Bronchial epithelial cell (primary cell): ENCODE data around the gene PIEZO1. TPM values are rescaled to one million over a fixed set of nuclear protein-coding genes. Genes with fewer than 3 reads are reported as not detected.

Experiments
- DNase-seq: peaks from one replicate; pipeline ENCODE4 v3.0.0-alpha.2; 2010; ENCODE audit warnings: low read depth
- FAIRE-seq: peaks from 2 replicates; lab custom pipeline; 2011; peaks lifted over from hg19 to GRCh38; lab: Jason Lieb, UNC
- H3K27me3 ChIP-seq: 2 replicates; pipeline ENCODE4 v1.5.1; 2011; ENCODE audit warnings: low read length; ENCODE audit not compliant: control insufficient read depth, insufficient read depth
- H3K36me3 ChIP-seq: 2 replicates; pipeline ENCODE4 v1.5.1; 2011; ENCODE audit warnings: low read length; ENCODE audit not compliant: control insufficient read depth, insufficient read depth
- H3K4me3 ChIP-seq: 2 replicates; pipeline ENCODE4 v1.5.1; 2011; ENCODE audit warnings: mild to moderate bottlenecking, low read depth, low read length, control low read depth
- total RNA-seq: library from RNA; depleted of rRNA; stranded (reverse); fragments of >200 nt; gene quantifications from 2 replicates; pipeline ENCODE4 v1.2.1, GENCODE V29; 2014
- TF ChIP-seq, protein P1 (sequence below): IDR thresholded peaks from 2 replicates; pipeline ENCODE4 v1.5.1; 2011; ENCODE audit warnings: mild to moderate bottlenecking, moderate library complexity, low read length, control low read depth, inconsistent platforms; ENCODE audit not compliant: insufficient read depth, severe bottlenecking

PIEZO1 gene
- total RNA-seq, 1 donor from 2014 or later = 98.2 TPM

DNA sequence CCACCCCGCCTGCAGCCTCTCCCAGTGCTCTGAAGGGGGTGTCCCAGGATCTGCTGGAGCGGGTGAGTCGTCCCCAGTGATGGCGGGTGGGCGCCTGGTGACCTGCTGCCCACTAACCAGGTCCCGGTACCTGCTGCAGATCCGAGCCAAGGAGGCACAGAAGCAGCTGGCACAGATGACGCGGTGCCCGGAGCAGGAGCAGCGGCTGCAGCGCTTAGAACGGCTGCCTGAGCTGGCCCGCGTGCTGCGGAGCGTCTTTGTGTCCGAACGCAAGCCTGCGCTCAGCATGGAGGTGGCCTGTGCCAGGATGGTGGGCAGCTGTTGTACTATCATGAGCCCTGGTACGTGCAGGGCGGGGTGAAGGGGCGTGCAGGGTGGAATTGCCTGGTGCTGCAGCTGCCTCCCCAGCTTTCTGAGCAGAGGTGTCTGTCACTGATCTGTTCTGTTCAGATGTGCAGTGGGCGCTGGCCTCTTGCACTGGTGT, 22.2 kb upstream of the PIEZO1 start:
- H3K4me3 ChIP-seq = no peak overlapping the region
- DNase-seq = no peak
- TF ChIP-seq, protein P1, sequence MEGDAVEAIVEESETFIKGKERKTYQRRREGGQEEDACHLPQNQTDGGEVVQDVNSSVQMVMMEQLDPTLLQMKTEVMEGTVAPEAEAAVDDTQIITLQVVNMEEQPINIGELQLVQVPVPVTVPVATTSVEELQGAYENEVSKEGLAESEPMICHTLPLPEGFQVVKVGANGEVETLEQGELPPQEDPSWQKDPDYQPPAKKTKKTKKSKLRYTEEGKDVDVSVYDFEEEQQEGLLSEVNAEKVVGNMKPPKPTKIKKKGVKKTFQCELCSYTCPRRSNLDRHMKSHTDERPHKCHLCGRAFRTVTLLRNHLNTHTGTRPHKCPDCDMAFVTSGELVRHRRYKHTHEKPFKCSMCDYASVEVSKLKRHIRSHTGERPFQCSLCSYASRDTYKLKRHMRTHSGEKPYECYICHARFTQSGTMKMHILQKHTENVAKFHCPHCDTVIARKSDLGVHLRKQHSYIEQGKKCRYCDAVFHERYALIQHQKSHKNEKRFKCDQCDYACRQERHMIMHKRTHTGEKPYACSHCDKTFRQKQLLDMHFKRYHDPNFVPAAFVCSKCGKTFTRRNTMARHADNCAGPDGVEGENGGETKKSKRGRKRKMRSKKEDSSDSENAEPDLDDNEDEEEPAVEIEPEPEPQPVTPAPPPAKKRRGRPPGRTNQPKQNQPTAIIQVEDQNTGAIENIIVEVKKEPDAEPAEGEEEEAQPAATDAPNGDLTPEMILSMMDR = no peak
- H3K27me3 ChIP-seq = no peaks in the 10 kb centered on the region
- FAIRE-seq = no peak
- peaks cover 12% of the 10 kb centered on the region for H3K36me3 ChIP-seq

DNA sequence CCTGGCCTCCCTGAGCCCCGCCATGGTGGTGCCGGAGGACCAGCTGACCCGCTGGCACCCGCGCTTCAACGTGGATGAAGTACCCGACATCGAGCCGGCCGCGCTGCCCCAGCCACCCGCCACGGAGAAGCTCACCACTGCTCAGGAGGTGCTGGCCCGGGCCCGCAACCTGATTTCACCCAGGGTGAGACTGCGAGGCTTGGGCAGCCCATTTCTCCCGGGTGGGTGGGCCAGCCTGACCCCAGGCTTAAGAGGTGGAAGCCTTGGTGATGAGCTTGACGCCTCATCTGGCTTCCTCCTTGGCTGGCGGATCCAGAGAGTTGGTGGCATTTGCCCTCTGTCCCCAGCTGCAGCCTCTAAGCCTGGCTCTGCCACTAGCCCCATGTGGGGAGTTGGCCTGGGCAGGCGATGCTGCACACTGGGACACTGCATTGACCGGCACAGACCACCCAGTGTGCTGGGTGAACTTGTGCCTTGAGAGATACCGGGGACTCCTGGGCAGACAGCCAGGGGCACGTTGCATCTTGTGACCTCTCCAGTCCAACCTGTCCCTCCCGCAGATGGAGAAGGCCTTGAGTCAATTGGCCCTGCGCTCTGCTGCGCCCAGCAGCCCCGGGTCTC, 21.6 kb upstream of the PIEZO1 start:
- Histone ChIP-seq H3K36me3 (peaks cover 12% of the 10 kb centered on the region), H3K4me3 (no peak overlapping the region), H3K27me3 (no peaks in the 10 kb centered on the region)
- no peak for DNase-seq
- no peak for FAIRE-seq
- TF ChIP-seq, protein P1 = no peak

DNA sequence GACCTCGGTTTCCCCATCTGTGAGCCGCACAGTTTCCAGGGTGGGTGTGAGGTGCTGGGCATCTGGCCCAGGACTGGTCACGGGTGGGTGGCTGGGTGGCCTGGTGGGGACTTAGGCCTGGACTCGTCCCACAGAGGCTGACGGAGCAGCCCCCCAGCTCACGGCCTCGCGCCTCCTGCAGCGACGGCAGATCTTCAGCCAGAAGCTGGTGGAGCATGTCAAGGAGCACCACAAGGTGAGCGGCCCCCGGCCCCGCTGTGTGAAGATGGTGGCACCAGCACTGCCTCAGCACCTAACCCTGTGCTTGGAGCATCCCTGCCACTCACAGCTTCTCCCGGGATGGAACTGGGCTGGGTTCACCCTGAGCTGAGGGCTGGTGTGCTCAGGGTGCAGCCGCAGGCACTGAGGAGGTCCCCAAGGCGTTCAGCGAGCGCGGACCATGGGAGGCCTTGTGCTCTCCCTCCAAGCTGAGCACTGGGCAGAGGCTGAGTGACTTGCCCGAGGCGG, 20.9 kb upstream of the PIEZO1 start:
- no peak for FAIRE-seq
- H3K4me3 ChIP-seq = no peak overlapping the region
- H3K27me3 ChIP-seq = no peaks in the 10 kb centered on the region
- DNase-seq = no peak
- TF ChIP-seq, protein P1 = no peak
- peaks cover 12% of the 10 kb centered on the region for H3K36me3 ChIP-seq

DNA sequence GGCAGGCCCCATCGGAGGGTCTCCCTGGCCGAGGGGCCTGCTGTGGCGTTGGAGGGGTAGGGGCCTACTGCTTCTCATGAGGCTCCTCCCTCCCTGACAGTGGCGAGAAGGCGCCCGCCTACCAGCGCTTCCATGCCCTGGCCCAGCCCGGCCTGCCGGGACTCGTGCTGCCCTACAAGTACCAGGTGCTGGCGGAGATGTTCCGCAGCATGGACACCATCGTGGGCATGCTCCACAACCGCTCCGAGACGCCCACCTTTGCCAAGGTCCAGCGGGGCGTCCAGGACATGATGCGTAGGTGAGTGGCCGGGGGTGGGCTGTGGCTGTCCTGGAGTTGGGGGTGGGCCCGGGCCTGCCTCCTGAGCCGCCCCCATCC, 20.3 kb upstream of the PIEZO1 start:
- Histone ChIP-seq H3K4me3 (no peak overlapping the region), H3K36me3 (peaks cover 10% of the 10 kb centered on the region), H3K27me3 (no peaks in the 10 kb centered on the region)
- TF ChIP-seq, protein P1 = no peak
- FAIRE-seq (no peak), DNase-seq (no peak)

DNA sequence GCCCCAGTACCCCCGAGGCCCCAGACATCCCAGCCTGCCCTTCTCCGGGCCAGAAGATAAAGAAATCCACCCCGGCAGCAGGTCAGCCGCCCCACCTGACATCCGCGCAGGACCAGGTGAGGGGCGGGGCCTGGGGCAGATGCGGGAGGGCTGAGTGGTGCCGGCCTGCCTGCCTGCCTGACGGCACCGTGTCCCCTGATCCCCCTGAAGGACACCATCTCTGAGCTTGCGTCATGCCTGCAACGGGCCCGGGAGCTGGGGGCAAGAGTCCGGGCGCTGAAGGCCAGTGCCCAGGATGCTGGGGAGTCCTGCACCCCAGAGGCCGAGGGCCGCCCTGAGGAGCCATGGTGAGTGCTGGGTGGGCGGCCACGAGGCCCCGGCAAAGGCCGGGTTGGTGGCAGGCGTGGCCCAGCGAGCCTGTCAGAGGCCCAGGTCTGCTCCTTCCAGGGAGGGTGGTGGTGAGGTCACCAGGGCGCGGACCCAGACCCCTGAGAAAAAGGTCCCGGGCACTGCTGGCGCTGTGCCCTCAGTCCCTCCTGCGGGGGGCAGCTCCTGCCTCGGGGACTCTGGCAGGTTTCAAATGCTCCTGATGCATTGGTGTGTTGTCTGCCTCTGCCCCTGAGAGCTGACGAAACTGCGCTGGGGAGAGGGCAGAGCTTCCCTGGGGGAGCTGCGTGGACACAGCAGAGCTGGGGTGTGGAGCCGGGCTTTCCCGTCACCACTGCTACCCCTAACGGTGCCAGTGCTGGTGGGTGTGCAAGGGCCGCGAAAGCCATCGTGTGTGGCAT, 19.7 kb upstream of the PIEZO1 start:
- DNase-seq (no peak), FAIRE-seq (no peak)
- Histone ChIP-seq H3K4me3 (peak overlapping the region; percentile 70), H3K27me3 (no peaks in the 10 kb centered on the region), H3K36me3 (peaks cover 6% of the 10 kb centered on the region)
- TF ChIP-seq, protein P1 = no peak
